Measurements from ENCODE around the gene SH3D19. TPM values are rescaled to one million over a fixed set of nuclear protein-coding genes. Genes with fewer than 3 reads are reported as not detected.

Gene SH3D19
- total RNA-seq, 1 experiment from 2014 or later: 15.5 TPM

DNA sequence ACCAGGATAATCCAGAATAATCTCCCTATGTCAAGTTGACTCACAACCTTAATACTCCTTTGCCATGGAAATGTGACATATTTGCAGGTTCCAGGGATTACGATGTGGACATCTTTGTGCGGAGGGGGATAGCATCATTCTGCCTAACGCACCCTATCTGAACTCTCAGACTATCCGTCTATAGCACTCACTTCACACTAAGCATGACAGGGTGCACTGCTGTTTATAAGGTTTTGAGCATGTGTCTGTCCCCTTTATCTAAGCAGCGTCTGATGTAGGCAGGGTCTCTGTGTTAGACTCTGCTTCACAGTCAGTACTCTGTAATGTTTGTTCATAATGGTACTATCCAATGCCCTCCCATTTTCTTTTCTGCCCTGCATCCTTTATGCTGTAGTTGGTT, 91.8 kb downstream of the SH3D19 start:
- BruUV-seq (replicated peaks): no TSS peak
- Mint-ChIP-seq H3K9me3 (ENCODE audit: low read depth, unreplicated experiment) (no peaks in the 10 kb centered on the region), H3K27me3 (ENCODE audit: unreplicated experiment) (no peaks in the 10 kb centered on the region), H3K27ac (ENCODE audit: unreplicated experiment) (no peak overlapping the region), H3K36me3 (ENCODE audit: insufficient read depth, unreplicated experiment) (no peaks in the 10 kb centered on the region), H3K4me3 (ENCODE audit: low read depth, unreplicated experiment) (no peak overlapping the region), H3K4me1 (ENCODE audit: low read depth, unreplicated experiment) (no peaks in the 10 kb centered on the region)
- DNase-seq: no peak
- intact Hi-C loops (cut with micrococcal nuclease; ENCODE audit: unreplicated experiment): no loop called here
- TF ChIP-seq, protein P1, sequence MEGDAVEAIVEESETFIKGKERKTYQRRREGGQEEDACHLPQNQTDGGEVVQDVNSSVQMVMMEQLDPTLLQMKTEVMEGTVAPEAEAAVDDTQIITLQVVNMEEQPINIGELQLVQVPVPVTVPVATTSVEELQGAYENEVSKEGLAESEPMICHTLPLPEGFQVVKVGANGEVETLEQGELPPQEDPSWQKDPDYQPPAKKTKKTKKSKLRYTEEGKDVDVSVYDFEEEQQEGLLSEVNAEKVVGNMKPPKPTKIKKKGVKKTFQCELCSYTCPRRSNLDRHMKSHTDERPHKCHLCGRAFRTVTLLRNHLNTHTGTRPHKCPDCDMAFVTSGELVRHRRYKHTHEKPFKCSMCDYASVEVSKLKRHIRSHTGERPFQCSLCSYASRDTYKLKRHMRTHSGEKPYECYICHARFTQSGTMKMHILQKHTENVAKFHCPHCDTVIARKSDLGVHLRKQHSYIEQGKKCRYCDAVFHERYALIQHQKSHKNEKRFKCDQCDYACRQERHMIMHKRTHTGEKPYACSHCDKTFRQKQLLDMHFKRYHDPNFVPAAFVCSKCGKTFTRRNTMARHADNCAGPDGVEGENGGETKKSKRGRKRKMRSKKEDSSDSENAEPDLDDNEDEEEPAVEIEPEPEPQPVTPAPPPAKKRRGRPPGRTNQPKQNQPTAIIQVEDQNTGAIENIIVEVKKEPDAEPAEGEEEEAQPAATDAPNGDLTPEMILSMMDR (IDR thresholded peaks at IDR 0.05; ENCODE audit: unreplicated experiment): no peak
- CTCF ChIA-PET: no interaction called here

DNA sequence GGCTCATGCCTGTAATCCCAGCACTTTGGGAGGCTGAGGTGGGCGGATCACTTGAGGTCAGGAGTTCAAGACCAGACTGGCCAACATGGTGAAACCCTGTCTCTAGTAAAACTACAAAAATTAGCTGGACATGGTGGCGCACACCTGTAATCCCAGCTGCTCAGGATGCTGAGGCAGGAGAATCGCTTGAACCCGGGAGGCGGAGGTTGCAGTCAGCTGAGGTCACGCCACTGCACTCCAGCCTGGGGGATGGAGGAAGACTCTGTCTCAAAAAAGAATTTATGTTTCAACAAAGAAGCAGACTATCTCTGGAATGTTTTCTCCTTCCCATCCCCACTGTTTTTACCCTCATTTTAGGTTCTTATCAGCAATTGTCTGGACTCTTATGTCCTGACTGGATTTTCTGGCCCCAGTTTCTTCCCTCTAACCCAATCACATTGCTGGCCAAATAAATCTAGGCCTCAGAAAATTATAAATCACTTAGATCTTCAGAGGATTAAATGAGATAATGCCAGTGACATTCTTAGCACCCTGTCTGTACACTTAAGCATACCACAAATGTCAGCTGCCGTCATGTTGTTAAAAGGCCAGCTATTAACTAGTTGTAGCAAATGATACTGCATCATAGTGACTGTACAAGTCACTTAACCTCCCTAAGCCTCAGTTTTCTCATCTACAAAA, 93.3 kb downstream of the SH3D19 start:
- Mint-ChIP-seq H3K27ac (ENCODE audit: unreplicated experiment) (no peak overlapping the region), H3K4me1 (ENCODE audit: low read depth, unreplicated experiment) (no peaks in the 10 kb centered on the region), H3K36me3 (ENCODE audit: insufficient read depth, unreplicated experiment) (no peaks in the 10 kb centered on the region), H3K27me3 (ENCODE audit: unreplicated experiment) (no peaks in the 10 kb centered on the region), H3K9me3 (ENCODE audit: low read depth, unreplicated experiment) (no peaks in the 10 kb centered on the region), H3K4me3 (ENCODE audit: low read depth, unreplicated experiment) (no peak overlapping the region)
- no TSS peak for BruUV-seq (replicated peaks)
- intact Hi-C loops (cut with micrococcal nuclease; ENCODE audit: unreplicated experiment): no loop called here
- no peak for DNase-seq
- TF ChIP-seq, protein P1 (IDR thresholded peaks at IDR 0.05; ENCODE audit: unreplicated experiment): no peak
- CTCF ChIA-PET: no interaction called here

DNA sequence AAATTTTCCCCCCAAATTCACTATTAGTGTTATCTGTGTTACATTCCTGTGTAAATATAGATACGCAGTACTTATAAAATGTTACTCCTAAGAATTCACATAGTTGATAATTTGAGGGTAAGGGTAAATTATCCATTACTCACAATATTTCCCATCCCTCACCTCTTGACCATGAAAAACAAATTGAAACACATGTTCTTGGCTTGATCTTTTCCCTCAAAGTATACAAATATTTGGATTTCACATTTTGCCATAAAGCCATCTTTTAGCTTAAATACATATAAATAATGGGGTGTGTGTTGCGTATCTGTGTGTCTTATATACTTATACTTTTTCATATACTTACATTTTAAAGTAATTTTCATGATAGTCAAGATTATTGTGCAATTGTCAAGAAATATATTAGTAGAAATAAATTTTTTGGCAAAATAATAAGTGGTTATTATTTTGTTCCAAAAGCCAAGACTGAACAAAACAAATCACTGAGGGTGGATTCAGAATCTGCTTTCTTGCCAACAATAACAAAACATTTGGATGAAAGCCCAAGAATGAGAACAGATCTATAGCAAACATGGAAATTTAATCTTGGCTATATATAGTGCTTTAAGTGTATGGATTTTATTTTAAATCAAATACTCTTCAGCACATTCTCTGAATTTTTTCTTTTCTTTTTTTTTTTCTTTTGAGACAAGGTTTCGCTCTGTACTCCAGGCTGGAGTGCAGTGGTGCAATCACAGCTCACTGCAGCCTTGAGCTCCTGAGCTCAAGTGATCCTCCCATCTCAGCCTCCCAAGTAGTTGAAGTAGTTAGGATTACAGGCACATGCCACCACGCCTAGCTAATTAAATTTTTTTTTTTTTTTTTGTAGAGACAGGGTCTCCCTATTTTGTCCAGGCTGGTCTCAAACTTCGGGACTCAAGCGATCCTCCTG, 97.0 kb downstream of the SH3D19 start:
- CTCF ChIA-PET: no interaction called here

DNA sequence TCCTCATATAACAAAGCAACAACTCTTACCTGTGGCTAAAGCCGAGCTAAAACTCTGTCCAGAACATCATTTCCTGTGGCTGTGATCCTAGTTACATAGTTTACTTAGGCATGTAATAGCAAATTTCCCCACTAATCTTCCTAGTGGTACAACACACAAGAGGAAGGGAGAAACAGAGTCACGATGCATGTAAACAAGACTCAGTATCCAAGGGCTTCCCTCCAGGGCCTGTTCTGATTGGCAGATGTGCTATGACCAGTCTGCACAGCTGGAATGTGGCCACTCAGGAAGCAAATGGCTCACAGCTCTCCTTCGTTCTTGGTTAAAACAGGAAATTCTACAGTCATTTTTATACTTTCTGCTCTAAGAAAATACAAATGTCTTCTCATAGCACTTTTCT, 97.7 kb downstream of the SH3D19 start:
- Mint-ChIP-seq H3K4me1 (ENCODE audit: low read depth, unreplicated experiment) (no peaks in the 10 kb centered on the region), H3K27me3 (ENCODE audit: unreplicated experiment) (no peaks in the 10 kb centered on the region), H3K9me3 (ENCODE audit: low read depth, unreplicated experiment) (no peaks in the 10 kb centered on the region), H3K4me3 (ENCODE audit: low read depth, unreplicated experiment) (no peak overlapping the region), H3K27ac (ENCODE audit: unreplicated experiment) (no peak overlapping the region), H3K36me3 (ENCODE audit: insufficient read depth, unreplicated experiment) (peaks cover 6% of the 10 kb centered on the region)
- no peak for DNase-seq
- intact Hi-C loops (cut with micrococcal nuclease; ENCODE audit: unreplicated experiment): no loop called here
- TF ChIP-seq, protein P1 (IDR thresholded peaks at IDR 0.05; ENCODE audit: unreplicated experiment): no peak
- BruUV-seq (replicated peaks): no TSS peak
- CTCF ChIA-PET: no interaction called here

More for the DNA sequence above, 97.0 kb downstream of the SH3D19 start:
- Mint-ChIP-seq H3K4me3 (ENCODE audit: low read depth, unreplicated experiment) (no peak overlapping the region), H3K4me1 (ENCODE audit: low read depth, unreplicated experiment) (no peaks in the 10 kb centered on the region), H3K9me3 (ENCODE audit: low read depth, unreplicated experiment) (no peaks in the 10 kb centered on the region), H3K27me3 (ENCODE audit: unreplicated experiment) (no peaks in the 10 kb centered on the region), H3K27ac (ENCODE audit: unreplicated experiment) (no peak overlapping the region), H3K36me3 (ENCODE audit: insufficient read depth, unreplicated experiment) (peaks cover 4% of the 10 kb centered on the region)
- intact Hi-C loops (cut with micrococcal nuclease; ENCODE audit: unreplicated experiment): no loop called here
- BruUV-seq (replicated peaks): no TSS peak
- TF ChIP-seq, protein P1 (IDR thresholded peaks at IDR 0.05; ENCODE audit: unreplicated experiment): no peak
- no peak for DNase-seq

Data from Calu3 (cell line).